OCI-LY1 (cell line): ENCODE data around the gene FAM13A.

ENCODE experiments used
- CTCF ChIP-seq: fragments of 200-600 bp; sonication (generic), shearing (Covaris generic); IDR thresholded peaks from 2 replicates; pipeline ENCODE4 v1.5.1; 2017; ENCODE audit warnings: mild to moderate bottlenecking, antibody characterized with exemption, low read length, moderate library complexity, mixed read lengths
- EZH2 ChIP-seq: fragments of 200-600 bp; sonication (generic), shearing (Covaris generic); IDR thresholded peaks from 2 replicates; pipeline ENCODE4 v1.8.0; 2017; ENCODE audit warnings: borderline replicate concordance, mixed run types, mild to moderate bottlenecking, antibody characterized with exemption, low read length, moderate library complexity, mixed read lengths

DNA sequence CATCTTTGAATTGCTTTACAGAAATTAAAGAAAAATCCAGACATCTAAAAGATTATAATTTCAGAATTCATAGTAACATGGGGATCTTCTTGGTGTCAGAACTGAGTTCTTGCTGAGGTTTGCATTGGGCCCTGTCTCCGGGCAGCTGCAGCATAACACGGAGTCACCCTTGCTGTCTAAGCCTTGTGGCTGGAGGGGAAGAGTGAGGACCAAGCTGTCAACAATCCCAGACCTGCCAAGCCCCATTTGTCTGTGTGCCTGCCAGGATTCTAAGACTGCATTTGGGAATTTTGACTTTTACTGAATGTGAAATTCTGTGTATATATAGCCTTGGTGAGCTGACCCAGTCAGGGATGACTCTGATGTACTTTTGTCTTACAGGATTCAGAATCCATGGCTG is 334.2 kb downstream of the FAM13A start:
- TF ChIP-seq CTCF, result no peak
- TF ChIP-seq EZH2, result no peak
